GM12872 (cell line): ENCODE results near the gene GORASP2.

ENCODE experiments used
- CTCF ChIP-seq: IDR thresholded peaks from 3 replicates; pipeline ENCODE4 v1.5.1; 2011; ENCODE audit warnings: low read depth, mild to moderate bottlenecking, low read length, moderate library complexity; ENCODE audit not compliant: insufficient read depth

The GORASP2 gene

DNA sequence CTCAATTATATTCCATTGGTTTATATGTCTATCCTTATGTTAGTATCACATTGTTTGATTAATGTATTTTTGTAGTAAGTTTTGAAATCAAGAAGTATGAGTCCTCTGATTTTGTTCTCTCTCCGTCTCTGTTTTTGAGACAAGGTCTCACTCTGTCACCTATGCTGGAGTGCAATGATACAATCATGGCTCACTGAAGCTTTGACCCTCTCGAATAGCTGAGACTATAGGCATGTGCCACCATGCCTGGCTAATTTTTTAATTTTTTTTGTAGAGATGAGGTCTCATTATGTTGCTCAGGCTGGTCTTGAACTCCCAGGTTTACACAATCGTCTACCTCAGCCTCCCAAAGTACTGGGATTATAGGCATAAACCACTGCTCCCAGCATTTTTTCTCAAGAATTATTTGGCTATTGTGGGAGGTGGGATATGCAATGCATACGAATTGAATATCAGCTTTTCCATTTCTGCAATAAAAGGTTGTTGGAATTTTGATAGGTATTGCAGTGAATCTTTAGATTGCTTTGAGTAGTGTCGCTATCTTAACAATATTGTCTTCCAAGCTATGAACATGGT is 17.7 kb upstream of the GORASP2 start:
- TF ChIP-seq CTCF, result no peak

DNA sequence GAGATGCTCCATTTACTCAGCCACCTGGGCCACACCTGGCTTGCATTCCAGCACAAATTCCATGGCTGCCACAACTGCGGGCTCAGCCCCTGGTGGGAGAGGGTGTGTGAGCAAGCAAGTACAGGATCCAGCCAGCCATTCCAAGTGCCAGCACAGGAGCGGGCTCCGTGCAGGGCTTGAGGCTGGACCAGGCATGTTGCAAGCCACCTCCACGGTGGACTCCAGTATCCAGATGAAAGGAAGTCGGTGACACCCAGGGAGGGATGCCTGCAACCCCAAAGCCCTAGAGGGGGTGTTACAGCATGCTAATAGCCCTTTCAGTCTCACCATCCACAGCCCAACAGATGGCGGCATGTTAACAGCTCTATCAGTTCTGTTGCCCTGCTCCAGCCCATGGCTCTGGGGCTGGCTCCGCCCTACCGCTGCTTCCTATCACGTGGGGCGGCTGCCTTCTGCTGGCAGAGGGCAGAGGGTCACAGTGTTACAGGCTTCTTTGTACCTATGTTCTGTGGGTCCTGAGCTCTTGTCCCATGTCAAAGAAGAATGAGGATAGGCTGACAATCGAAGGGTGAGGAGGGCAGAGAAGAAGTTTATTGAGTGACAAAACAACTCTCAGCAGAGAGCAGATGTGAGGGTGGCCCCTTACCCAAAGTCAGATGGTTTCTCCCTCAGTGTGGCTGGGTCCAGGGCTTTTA is 11.7 kb upstream of the GORASP2 start:
- no peak for TF ChIP-seq CTCF

GRCh38 chr2:170917957-170918356 is 11.1 kb upstream of the GORASP2 start:
- TF ChIP-seq CTCF, result no peak

- no peak for TF ChIP-seq CTCF
These were observed 6.2 kb upstream of the GORASP2 start for GRCh38 chr2:170922634-170923494.

- TF ChIP-seq CTCF, result no peak
These were observed 5.3 kb upstream of the GORASP2 start for GRCh38 chr2:170923799-170924198.

GRCh38 chr2:170924969-170925368 is 4.1 kb upstream of the GORASP2 start:
- no peak for TF ChIP-seq CTCF

DNA sequence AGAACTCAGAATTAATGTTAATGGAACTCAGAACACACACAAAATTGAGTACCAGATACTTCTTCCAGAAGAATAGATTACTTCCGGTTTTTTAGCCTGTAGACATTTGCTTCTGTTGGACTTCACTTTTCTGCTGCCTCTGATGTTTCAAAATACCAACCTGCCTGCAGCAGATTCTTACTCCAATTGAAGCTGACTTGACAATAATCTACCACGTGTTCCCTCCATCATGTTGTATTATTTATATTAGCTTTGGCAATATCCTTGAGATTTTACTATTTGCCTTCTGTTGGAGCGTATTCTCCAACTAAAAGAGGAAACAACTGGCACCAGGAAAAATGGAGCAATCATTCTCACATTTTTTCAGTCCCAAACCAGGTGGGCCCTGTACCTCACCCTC is 3.1 kb upstream of the GORASP2 start:
- TF ChIP-seq CTCF, result no peak
